Stimulated activated naive CD8-positive, alpha-beta T cell treated with anti-CD3 and anti-CD28 coated beads, Interleukin-15, Interleukin-2, amounts not matched to agents 100 ng/mL and 50 ng/mL, for 24 hours (primary cell): ENCODE measurements around the gene ESPNL.
"Not testable (repeated sequence)": the region's sequence is repeated elsewhere in the genome, so short reads cannot be mapped to it uniquely, and the experiment has no call there.

ENCODE experiments used
- H3K27ac Mint-ChIP-seq: one replicate; pipeline ENCODE4 v1.8.0; 2021; ENCODE audit warnings: mild to moderate bottlenecking, mixed read lengths
- H3K27me3 Mint-ChIP-seq: one replicate; pipeline ENCODE4 v1.8.0; 2021; ENCODE audit warnings: mixed read lengths
- H3K36me3 Mint-ChIP-seq: one replicate; pipeline ENCODE4 v1.8.0; 2021; ENCODE audit warnings: low read depth, mixed read lengths
- H3K4me1 Mint-ChIP-seq: one replicate; pipeline ENCODE4 v1.8.0; 2021; ENCODE audit warnings: low read depth, mixed read lengths
- H3K4me3 Mint-ChIP-seq: one replicate; pipeline ENCODE4 v1.8.0; 2021; ENCODE audit warnings: mild to moderate bottlenecking, mixed read lengths
- H3K9me3 Mint-ChIP-seq: one replicate; pipeline ENCODE4 v1.8.0; 2021; ENCODE audit warnings: mixed read lengths

Gene ESPNL

GRCh38 chr2:238164906-238165287 lies 64.8 kb downstream of the ESPNL start:
- Mint-ChIP-seq H3K36me3 (peaks cover 10% of the 10 kb centered on the region), H3K9me3 (no peaks in the 10 kb centered on the region), H3K4me1 (peaks cover 4% of the 10 kb centered on the region), H3K4me3 (no peak overlapping the region), H3K27me3 (peaks cover 20% of the 10 kb centered on the region), H3K27ac (no peak overlapping the region)

DNA sequence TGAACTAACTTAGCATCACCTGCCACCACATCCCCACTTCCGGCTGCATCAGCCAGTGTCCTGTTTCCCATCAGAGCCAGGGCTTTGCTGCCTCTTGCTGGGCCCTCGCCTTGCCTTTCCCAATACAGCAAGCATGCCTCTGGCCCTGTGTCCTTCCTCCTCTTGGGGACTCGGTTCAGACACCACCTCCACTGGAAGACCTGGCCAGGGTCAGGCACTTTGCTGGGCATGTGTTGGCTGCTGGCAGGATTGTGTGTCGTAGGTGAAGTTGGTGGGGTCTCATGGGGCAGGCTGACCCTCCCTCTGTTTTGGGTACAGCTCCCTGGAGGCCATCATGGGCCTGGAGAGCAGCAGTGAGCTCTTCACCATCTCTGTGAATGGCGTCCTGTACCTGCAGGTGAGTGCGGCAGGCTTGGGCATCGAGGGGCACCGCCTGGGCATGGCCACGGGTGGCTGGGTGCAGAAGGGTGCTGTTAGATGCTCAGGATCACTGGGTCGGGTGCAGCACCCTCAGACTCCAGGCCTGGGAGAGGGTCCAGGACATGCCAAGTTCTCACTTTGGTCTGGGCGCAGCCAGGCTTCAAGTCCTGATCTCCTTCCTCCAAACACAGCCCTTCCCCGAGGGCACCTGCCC lies 65.3 kb downstream of the ESPNL start:
- H3K4me3 Mint-ChIP-seq: no peak overlapping the region
- peaks cover 20% of the 10 kb centered on the region for H3K27me3 Mint-ChIP-seq
- peaks cover 4% of the 10 kb centered on the region for H3K4me1 Mint-ChIP-seq
- H3K27ac Mint-ChIP-seq: no peak overlapping the region
- H3K9me3 Mint-ChIP-seq: no peaks in the 10 kb centered on the region
- peaks cover 14% of the 10 kb centered on the region for H3K36me3 Mint-ChIP-seq

GRCh38 chr2:238166391-238167343 lies 66.5 kb downstream of the ESPNL start:
- Mint-ChIP-seq H3K27ac (no peak overlapping the region), H3K4me3 (no peak overlapping the region), H3K27me3 (peaks cover 17% of the 10 kb centered on the region), H3K36me3 (peaks cover 23% of the 10 kb centered on the region), H3K9me3 (no peaks in the 10 kb centered on the region), H3K4me1 (peaks cover 3% of the 10 kb centered on the region)

GRCh38 chr2:238167344-238167715 lies 67.2 kb downstream of the ESPNL start:
- peaks cover 30% of the 10 kb centered on the region for H3K36me3 Mint-ChIP-seq
- no peak overlapping the region for H3K4me3 Mint-ChIP-seq
- peaks cover 3% of the 10 kb centered on the region for H3K4me1 Mint-ChIP-seq
- peaks cover 17% of the 10 kb centered on the region for H3K27me3 Mint-ChIP-seq
- H3K27ac Mint-ChIP-seq: no peak overlapping the region
- no peaks in the 10 kb centered on the region for H3K9me3 Mint-ChIP-seq

DNA sequence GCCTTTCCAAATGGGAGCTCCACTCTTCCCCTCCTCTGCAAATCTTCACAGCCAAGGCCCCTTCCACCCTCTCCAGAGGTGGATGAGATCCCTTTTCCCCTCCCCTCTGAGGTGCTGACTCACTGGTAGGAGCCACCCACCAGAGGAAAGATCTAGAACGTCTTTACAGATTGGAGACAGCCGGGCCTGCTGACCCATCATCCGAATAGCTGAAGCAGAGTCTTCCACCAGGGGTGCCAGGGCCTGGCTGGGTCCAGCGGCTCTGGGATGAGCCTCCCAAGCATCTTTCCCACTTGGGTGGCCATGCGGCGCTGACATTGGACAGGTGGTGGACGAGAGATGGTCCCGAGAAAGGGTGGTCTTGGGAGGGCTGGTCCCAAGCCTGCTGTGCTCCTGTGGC lies 67.6 kb downstream of the ESPNL start:
- H3K9me3 Mint-ChIP-seq: no peaks in the 10 kb centered on the region
- no peak overlapping the region for H3K27ac Mint-ChIP-seq
- peaks cover 16% of the 10 kb centered on the region for H3K27me3 Mint-ChIP-seq
- no peak overlapping the region for H3K4me3 Mint-ChIP-seq
- H3K4me1 Mint-ChIP-seq: peaks cover 3% of the 10 kb centered on the region
- peaks cover 33% of the 10 kb centered on the region for H3K36me3 Mint-ChIP-seq

DNA sequence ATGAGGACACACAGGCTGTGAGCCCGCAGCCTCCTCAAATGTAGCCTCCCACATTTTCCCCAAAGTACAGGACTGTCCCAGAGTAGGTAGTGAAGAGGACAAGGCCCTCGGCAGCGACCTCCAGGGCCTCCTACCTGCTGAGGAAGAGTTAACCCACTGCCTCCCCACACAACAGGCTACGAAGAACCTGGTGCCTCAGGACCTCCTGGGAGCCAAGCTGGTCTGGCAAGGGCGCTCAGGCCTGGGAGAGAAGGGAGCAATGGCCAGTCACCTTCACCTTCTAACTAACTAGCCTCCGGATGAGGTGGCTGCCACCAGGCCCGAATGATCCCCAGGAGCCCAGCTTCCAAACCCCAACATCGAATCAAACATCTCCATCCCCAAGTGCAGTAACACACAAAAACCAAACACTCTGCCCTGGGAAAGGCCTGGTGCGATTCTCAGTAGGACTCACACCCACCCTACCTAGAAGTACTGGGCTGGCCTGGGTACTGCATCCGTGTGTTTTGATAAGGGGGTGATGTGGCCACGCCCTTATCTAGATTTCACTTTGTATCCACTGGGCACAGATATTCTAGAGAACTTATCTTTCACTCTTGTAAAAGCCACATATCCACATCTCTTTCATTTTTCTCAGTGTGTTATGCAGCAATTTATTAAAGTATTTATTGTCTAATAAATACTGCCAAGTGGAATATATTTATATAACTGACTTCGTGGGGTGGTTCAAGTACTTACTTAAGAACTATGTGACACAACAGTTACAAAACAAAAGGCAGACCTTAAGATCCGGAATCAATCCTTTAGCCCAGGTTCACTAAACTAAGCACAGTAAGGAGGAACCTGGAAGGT lies 68.3 kb downstream of the ESPNL start:
- no peak overlapping the region for H3K4me3 Mint-ChIP-seq
- H3K27ac Mint-ChIP-seq: no peak overlapping the region
- H3K36me3 Mint-ChIP-seq: peaks cover 39% of the 10 kb centered on the region

GRCh38 chr2:238169048-238169707 lies 69.0 kb downstream of the ESPNL start:
- H3K9me3 Mint-ChIP-seq: no peaks in the 10 kb centered on the region
- no peak overlapping the region for H3K4me3 Mint-ChIP-seq
- peaks cover 3% of the 10 kb centered on the region for H3K4me1 Mint-ChIP-seq
- H3K36me3 Mint-ChIP-seq: peaks cover 47% of the 10 kb centered on the region
- H3K27ac Mint-ChIP-seq: peak overlapping the region; percentile 63
- H3K27me3 Mint-ChIP-seq: peaks cover 11% of the 10 kb centered on the region

More for the DNA sequence above, 68.3 kb downstream of the ESPNL start:
- Mint-ChIP-seq H3K27me3 (peaks cover 11% of the 10 kb centered on the region), H3K4me1 (peaks cover 3% of the 10 kb centered on the region), H3K9me3 (no peaks in the 10 kb centered on the region)

- Mint-ChIP-seq H3K27me3 (peaks cover 6% of the 10 kb centered on the region), H3K9me3 (no peaks in the 10 kb centered on the region), H3K27ac (peak overlapping the region; percentile 63), H3K36me3 (peaks cover 48% of the 10 kb centered on the region), H3K4me1 (peaks cover 3% of the 10 kb centered on the region), H3K4me3 (no peak overlapping the region)
These were observed 69.6 kb downstream of the ESPNL start for GRCh38 chr2:238169708-238170251.

GRCh38 chr2:238170386-238171071 lies 70.4 kb downstream of the ESPNL start:
- H3K36me3 Mint-ChIP-seq: peaks cover 48% of the 10 kb centered on the region
- H3K4me1 Mint-ChIP-seq: peaks cover 3% of the 10 kb centered on the region
- H3K27me3 Mint-ChIP-seq: no peaks in the 10 kb centered on the region
- H3K27ac Mint-ChIP-seq: peak overlapping the region; percentile 47
- no peaks in the 10 kb centered on the region for H3K9me3 Mint-ChIP-seq
- H3K4me3 Mint-ChIP-seq: no peak overlapping the region

GRCh38 chr2:238171072-238171431 lies 70.9 kb downstream of the ESPNL start:
- not testable (repeated sequence) for H3K4me3 Mint-ChIP-seq, H3K27ac Mint-ChIP-seq, H3K4me1 Mint-ChIP-seq, H3K9me3 Mint-ChIP-seq, H3K27me3 Mint-ChIP-seq
- peaks cover 48% of the 10 kb centered on the region for H3K36me3 Mint-ChIP-seq

DNA sequence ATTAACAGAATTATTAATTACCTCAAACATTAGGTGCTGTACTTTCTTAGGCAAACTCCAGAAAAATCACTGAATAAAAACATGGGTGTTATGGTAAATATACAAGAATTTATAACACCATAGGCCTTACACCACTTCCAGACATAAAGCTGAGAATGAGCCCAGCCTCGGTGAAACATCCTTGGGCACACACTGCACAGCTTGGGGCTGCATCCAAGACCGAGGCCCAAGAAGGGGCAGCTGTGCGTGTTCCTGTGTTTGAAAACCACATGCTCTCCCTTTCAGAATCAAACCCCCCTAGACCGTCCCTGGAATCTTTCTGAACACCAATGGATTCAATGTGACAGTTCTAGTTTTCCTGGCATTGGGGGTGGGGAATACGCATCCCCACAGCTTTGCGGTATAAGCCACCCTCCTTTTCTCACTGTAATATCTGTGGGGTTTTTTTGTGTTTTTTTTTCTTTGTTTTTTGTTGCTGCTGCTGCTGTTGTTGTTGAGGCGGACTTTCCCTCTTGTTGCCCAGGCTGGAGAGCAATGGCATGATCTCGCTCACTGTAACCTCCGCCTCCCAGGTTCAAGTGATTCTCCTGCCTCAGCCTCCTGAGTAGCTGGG lies 71.5 kb downstream of the ESPNL start:
- H3K36me3 Mint-ChIP-seq: peaks cover 53% of the 10 kb centered on the region
- H3K4me3 Mint-ChIP-seq: no peak overlapping the region
- no peaks in the 10 kb centered on the region for H3K27me3 Mint-ChIP-seq
- no peak overlapping the region for H3K27ac Mint-ChIP-seq
- H3K4me1 Mint-ChIP-seq: peaks cover 3% of the 10 kb centered on the region
- no peaks in the 10 kb centered on the region for H3K9me3 Mint-ChIP-seq

GRCh38 chr2:238172439-238172838 lies 72.3 kb downstream of the ESPNL start:
- Mint-ChIP-seq H3K27ac (no peak overlapping the region), H3K4me1 (peaks cover 3% of the 10 kb centered on the region), H3K27me3 (no peaks in the 10 kb centered on the region), H3K9me3 (no peaks in the 10 kb centered on the region), H3K36me3 (peaks cover 60% of the 10 kb centered on the region), H3K4me3 (no peak overlapping the region)

DNA sequence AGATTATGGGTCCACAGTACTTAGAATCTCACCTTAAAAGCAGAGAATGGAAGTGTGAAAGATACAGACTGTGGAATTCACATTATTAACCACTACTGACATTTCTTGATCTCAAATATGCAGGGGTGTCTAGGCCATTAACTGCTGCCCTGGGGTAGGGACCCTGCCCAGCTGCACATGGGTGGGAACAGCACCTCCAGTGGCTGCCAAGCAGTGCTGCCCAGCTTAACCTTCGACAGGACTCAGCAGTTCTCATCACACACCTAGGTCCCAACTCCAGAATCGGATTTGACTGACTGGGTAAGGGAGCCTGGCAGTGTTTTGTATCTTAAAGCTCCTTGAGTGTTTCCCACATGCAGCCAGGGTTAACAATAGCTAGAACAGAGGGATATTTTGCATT lies 73.6 kb downstream of the ESPNL start:
- peaks cover 65% of the 10 kb centered on the region for H3K36me3 Mint-ChIP-seq
- no peak overlapping the region for H3K27ac Mint-ChIP-seq
- no peak overlapping the region for H3K4me3 Mint-ChIP-seq
- no peaks in the 10 kb centered on the region for H3K27me3 Mint-ChIP-seq
- H3K9me3 Mint-ChIP-seq: no peaks in the 10 kb centered on the region
- H3K4me1 Mint-ChIP-seq: peaks cover 3% of the 10 kb centered on the region
